ENCODE data around the gene SELENOT.

DNA sequence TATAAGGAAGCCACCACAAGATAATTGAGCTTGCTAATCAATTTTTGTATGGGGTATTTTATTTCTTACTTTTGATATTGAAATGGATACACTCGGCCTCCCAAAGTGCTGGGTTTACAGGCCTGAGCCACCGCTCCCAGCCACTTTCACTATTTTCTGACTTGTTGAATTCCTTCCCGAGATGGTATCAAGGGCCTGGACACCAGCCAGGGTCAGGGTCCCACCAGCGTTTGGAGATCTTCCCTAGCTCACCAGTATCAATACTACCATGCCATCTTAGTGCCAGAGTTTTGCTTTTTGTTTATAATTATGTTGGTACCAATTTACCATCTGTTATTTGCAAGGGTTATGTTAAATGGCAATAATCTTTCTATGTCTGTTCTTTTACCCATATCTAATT, 5.5 kb upstream of the SELENOT start:
- TF ChIP-seq, protein P1, sequence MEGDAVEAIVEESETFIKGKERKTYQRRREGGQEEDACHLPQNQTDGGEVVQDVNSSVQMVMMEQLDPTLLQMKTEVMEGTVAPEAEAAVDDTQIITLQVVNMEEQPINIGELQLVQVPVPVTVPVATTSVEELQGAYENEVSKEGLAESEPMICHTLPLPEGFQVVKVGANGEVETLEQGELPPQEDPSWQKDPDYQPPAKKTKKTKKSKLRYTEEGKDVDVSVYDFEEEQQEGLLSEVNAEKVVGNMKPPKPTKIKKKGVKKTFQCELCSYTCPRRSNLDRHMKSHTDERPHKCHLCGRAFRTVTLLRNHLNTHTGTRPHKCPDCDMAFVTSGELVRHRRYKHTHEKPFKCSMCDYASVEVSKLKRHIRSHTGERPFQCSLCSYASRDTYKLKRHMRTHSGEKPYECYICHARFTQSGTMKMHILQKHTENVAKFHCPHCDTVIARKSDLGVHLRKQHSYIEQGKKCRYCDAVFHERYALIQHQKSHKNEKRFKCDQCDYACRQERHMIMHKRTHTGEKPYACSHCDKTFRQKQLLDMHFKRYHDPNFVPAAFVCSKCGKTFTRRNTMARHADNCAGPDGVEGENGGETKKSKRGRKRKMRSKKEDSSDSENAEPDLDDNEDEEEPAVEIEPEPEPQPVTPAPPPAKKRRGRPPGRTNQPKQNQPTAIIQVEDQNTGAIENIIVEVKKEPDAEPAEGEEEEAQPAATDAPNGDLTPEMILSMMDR (conservative IDR thresholded peaks at IDR 0.05 in 1 of 2, IDR thresholded peaks at IDR 0.05 in 1 of 2; ENCODE audit: extremely low read depth in 1 of 2, insufficient read depth in 1 of 2, low read depth in 1 of 2, low read length in 2 of 2): no peak
- TF ChIP-seq EZH2 (IDR thresholded peaks at IDR 0.05; ENCODE audit: borderline replicate concordance, low read length): no peak

Data from mammary epithelial cell (primary cell).